BLaER1 (cell line): Measurements from ENCODE around the gene SELENOV.

Experiments used
- H3K27ac ChIP-seq: shearing (Covaris generic); formaldehyde crosslinking; 2 replicates; pipeline ENCODE4 v1.8.1; 2022
- H3K27me3 ChIP-seq: shearing (Covaris generic); formaldehyde crosslinking; 2 replicates; pipeline ENCODE4 v1.8.1; 2022
- H3K36me3 ChIP-seq: shearing (Covaris generic); formaldehyde crosslinking; 2 replicates; pipeline ENCODE4 v1.8.1; 2022
- H3K4me1 ChIP-seq: shearing (Covaris generic); formaldehyde crosslinking; 2 replicates; pipeline ENCODE4 v1.8.1; 2022
- H3K4me2 ChIP-seq: shearing (Covaris generic); formaldehyde crosslinking; 2 replicates; pipeline ENCODE4 v1.8.1; 2022
- H3K4me3 ChIP-seq: shearing (Covaris generic); formaldehyde crosslinking; 2 replicates; pipeline ENCODE4 v1.8.1; 2022
- H3K9ac ChIP-seq: shearing (Covaris generic); formaldehyde crosslinking; 2 replicates; pipeline ENCODE4 v1.8.1; 2022
- H3K9me3 ChIP-seq: shearing (Covaris generic); formaldehyde crosslinking; 2 replicates; pipeline ENCODE4 v1.8.1; 2022
- H4K20me1 ChIP-seq: shearing (Covaris generic); formaldehyde crosslinking; 2 replicates; pipeline ENCODE4 v1.8.1; 2022
- Cebpa-rat ChIP-seq: shearing (Covaris generic); IDR thresholded peaks from 2 replicates; pipeline ENCODE4 v1.8.1; 2022

Gene SELENOV

GRCh38 chr19:39492225-39492624 lies 22.7 kb upstream of the SELENOV start:
- Histone ChIP-seq H3K9ac (no peak overlapping the region), H3K9me3 (no peaks in the 10 kb centered on the region), H4K20me1 (no peaks in the 10 kb centered on the region), H3K27me3 (no peaks in the 10 kb centered on the region), H3K4me3 (no peak overlapping the region), H3K36me3 (peaks cover 53% of the 10 kb centered on the region), H3K4me2 (no peak overlapping the region), H3K27ac (no peak overlapping the region), H3K4me1 (peaks cover 15% of the 10 kb centered on the region)
- TF ChIP-seq Cebpa-rat = no peak

GRCh38 chr19:39492788-39493187 lies 22.2 kb upstream of the SELENOV start:
- no peak for TF ChIP-seq Cebpa-rat
- Histone ChIP-seq H3K4me2 (no peak overlapping the region), H3K9ac (no peak overlapping the region), H4K20me1 (no peaks in the 10 kb centered on the region), H3K4me1 (peaks cover 21% of the 10 kb centered on the region), H3K27me3 (no peaks in the 10 kb centered on the region), H3K36me3 (peaks cover 47% of the 10 kb centered on the region), H3K9me3 (no peaks in the 10 kb centered on the region), H3K4me3 (no peak overlapping the region), H3K27ac (no peak overlapping the region)

GRCh38 chr19:39494661-39495060 lies 20.3 kb upstream of the SELENOV start:
- Histone ChIP-seq H3K4me1 (peaks cover 30% of the 10 kb centered on the region), H3K9me3 (no peaks in the 10 kb centered on the region), H3K4me2 (no peak overlapping the region), H3K4me3 (no peak overlapping the region), H3K36me3 (peaks cover 29% of the 10 kb centered on the region), H3K27me3 (0 out of 2 replicates have a peak, but pooled peaks cover 1% of the 10 kb centered on the region), H3K9ac (no peak overlapping the region), H3K27ac (peak overlapping the region; percentile 21), H4K20me1 (no peaks in the 10 kb centered on the region)
- no peak for TF ChIP-seq Cebpa-rat

- no peak overlapping the region for H3K4me2 ChIP-seq
- no peaks in the 10 kb centered on the region for H4K20me1 ChIP-seq
- peaks cover 38% of the 10 kb centered on the region for H3K4me1 ChIP-seq
- no peak overlapping the region for H3K4me3 ChIP-seq
- TF ChIP-seq Cebpa-rat = no peak
- H3K27me3 ChIP-seq = 0 out of 2 replicates have a peak, but pooled peaks cover 5% of the 10 kb centered on the region
- H3K9ac ChIP-seq = 0 out of 2 replicates have a peak overlapping the region, but pooled peaks have one; percentile 1
- H3K9me3 ChIP-seq = no peaks in the 10 kb centered on the region
- peak overlapping the region; percentile 5; the same call in 1 of the 2 replicates for H3K27ac ChIP-seq
- H3K36me3 ChIP-seq = peaks cover 16% of the 10 kb centered on the region
Measured at GRCh38 chr19:39496063-39496462, 18.9 kb upstream of the SELENOV start.

- peak overlapping the region; percentile 98 for H3K4me2 ChIP-seq
Measured at GRCh38 chr19:39497701-39497995, 17.3 kb upstream of the SELENOV start.

GRCh38 chr19:39497996-39498797 lies 16.7 kb upstream of the SELENOV start:
- no peaks in the 10 kb centered on the region for H3K9me3 ChIP-seq
- peak overlapping the region; percentile 98 for H3K4me2 ChIP-seq
- peak overlapping the region; percentile 76 for H3K9ac ChIP-seq
- H3K36me3 ChIP-seq = 0 out of 2 replicates have a peak, but pooled peaks cover 7% of the 10 kb centered on the region
- H3K4me1 ChIP-seq = peaks cover 38% of the 10 kb centered on the region
- H3K27ac ChIP-seq = peak overlapping the region; percentile 75
- 0 out of 2 replicates have a peak, but pooled peaks cover 5% of the 10 kb centered on the region for H3K27me3 ChIP-seq
- TF ChIP-seq Cebpa-rat = no peak
- no peaks in the 10 kb centered on the region for H4K20me1 ChIP-seq
- H3K4me3 ChIP-seq = peak overlapping the region; percentile 86

More at GRCh38 chr19:39497701-39497995, 17.3 kb upstream of the SELENOV start:
- Histone ChIP-seq H4K20me1 (no peaks in the 10 kb centered on the region), H3K4me3 (peak overlapping the region; percentile 86), H3K9ac (peak overlapping the region; percentile 76), H3K27me3 (0 out of 2 replicates have a peak, but pooled peaks cover 5% of the 10 kb centered on the region), H3K9me3 (no peaks in the 10 kb centered on the region), H3K27ac (peak overlapping the region; percentile 75), H3K4me1 (peaks cover 38% of the 10 kb centered on the region), H3K36me3 (0 out of 2 replicates have a peak, but pooled peaks cover 7% of the 10 kb centered on the region)
- TF ChIP-seq Cebpa-rat = no peak

- Histone ChIP-seq H3K4me3 (peak within 1 kb of the TSS; percentile 86), H3K27ac (peak within 1 kb of the TSS; percentile 78), H3K9ac (peak within 1 kb of the TSS; percentile 79), H4K20me1 (0 out of 2 replicates have a peak, but pooled peaks cover under 1% of the 10 kb centered on the region), H3K4me2 (peak within 1 kb of the TSS; percentile 98), H3K36me3 (peaks cover 16% of the 10 kb centered on the region; the same call in 1 of the 2 replicates), H3K9me3 (no peaks in the 10 kb centered on the region), H3K4me1 (peaks cover 38% of the 10 kb centered on the region), H3K27me3 (peaks cover 6% of the 10 kb centered on the region; the same call in 1 of the 2 replicates)
- no peak for TF ChIP-seq Cebpa-rat
Measured at GRCh38 chr19:39498798-39499642, 15.9 kb upstream of the SELENOV start, which contains the start of gene DLL3. Gene DLL3, plus strand, starts transcription at chr19:39498947. Its CDS starts 28 bp downstream, at chr19:39498975.

- peaks cover 13% of the 10 kb centered on the region; the same call in 1 of the 2 replicates for H3K27me3 ChIP-seq
- H3K9ac ChIP-seq = no peak overlapping the region
Measured at GRCh38 chr19:39499932-39500331, 15.0 kb upstream of the SELENOV start.

GRCh38 chr19:39500543-39500942 lies 14.4 kb upstream of the SELENOV start:
- Histone ChIP-seq H3K4me2 (peak overlapping the region; percentile 98), H3K4me3 (no peak overlapping the region), H3K27me3 (peaks cover 19% of the 10 kb centered on the region), H3K9ac (no peak overlapping the region), H3K27ac (no peak overlapping the region), H3K36me3 (peaks cover 29% of the 10 kb centered on the region; the same call in 1 of the 2 replicates), H3K9me3 (no peaks in the 10 kb centered on the region), H4K20me1 (peaks cover 14% of the 10 kb centered on the region; the same call in 1 of the 2 replicates), H3K4me1 (peaks cover 30% of the 10 kb centered on the region)
- no peak for TF ChIP-seq Cebpa-rat

More at GRCh38 chr19:39499932-39500331, 15.0 kb upstream of the SELENOV start:
- Histone ChIP-seq H3K36me3 (peaks cover 23% of the 10 kb centered on the region; the same call in 1 of the 2 replicates), H3K4me3 (peak overlapping the region; percentile 86), H3K9me3 (no peaks in the 10 kb centered on the region), H4K20me1 (peaks cover 9% of the 10 kb centered on the region; the same call in 1 of the 2 replicates), H3K27ac (no peak overlapping the region), H3K4me2 (peak overlapping the region; percentile 98), H3K4me1 (peaks cover 30% of the 10 kb centered on the region)
- no peak for TF ChIP-seq Cebpa-rat
